ENCODE results near the gene ATG16L2. TPM values are rescaled to one million over a fixed set of nuclear protein-coding genes. Genes with fewer than 3 reads are reported as not detected.
A peak's percentile ranks its signal among the peaks of the same experiment; 100 is the strongest.

Gene ATG16L2
- total and polyA plus RNA-seq, 10 of the 15 experiments (the other 5 are each of a cell fraction or from before 2014, with no cell fraction given) = 1.9 to 67.7 (median 30.4) TPM

DNA sequence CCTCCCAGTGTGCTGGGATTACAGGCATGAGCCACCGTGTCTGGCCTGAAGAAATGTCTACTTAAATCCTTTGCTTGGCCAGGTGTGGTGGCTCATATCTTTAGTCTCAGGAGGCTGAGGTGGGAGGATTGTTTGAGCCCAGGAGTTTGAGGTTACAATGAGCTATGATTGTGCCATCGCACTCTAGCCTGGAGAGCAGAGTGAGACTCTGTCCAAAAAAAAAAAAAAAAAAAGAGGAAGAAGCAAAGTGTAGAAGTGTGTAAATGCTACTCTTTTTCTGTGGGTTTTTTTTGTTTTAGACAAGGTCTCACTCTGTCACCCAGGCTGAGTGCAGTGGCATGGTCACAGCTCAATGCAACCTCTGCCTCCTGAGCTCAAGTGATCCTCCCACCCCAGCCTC, 6.4 kb upstream of the ATG16L2 start:
- Histone ChIP-seq H3K27me3 (replicated peaks in 1 of 2; ENCODE audit: control insufficient read depth in 2 of 2, insufficient read depth in 2 of 2, low read length in 1 of 2) (no peaks in the 10 kb centered on the region), H3K79me2 (ENCODE audit: control insufficient read depth, insufficient read depth, low read length) (peaks cover 20% of the 10 kb centered on the region), H3K36me3 (ENCODE audit: control insufficient read depth in 2 of 2, insufficient read depth in 2 of 2, low read length in 1 of 2) (peaks cover 0 to 2% of the 10 kb centered on the region in 2 experiments; a peak in 1 of 4 replicates), H3K4me2 (ENCODE audit: control insufficient read depth, insufficient read depth) (no peak overlapping the region), H4K20me1 (ENCODE audit: control insufficient read depth, insufficient read depth) (no peaks in the 10 kb centered on the region), H3K4me3 (no peak overlapping the region), H3K9ac (ENCODE audit: control insufficient read depth, insufficient read depth, low read length) (no peak overlapping the region), H3K4me1 (ENCODE audit: control insufficient read depth, insufficient read depth, low read length) (peaks cover 9% of the 10 kb centered on the region), H3K27ac (ENCODE audit: control insufficient read depth, insufficient read depth) (no peak overlapping the region), H2AFZ (ENCODE audit: control insufficient read depth, low read depth, low read length) (no peak overlapping the region), H3K9me3 (replicated peaks; ENCODE audit: control insufficient read depth, insufficient read depth, low read length) (no peaks in the 10 kb centered on the region)
- ChIA-PET RAD21 (ENCODE audit: unreplicated experiment) (interaction anchor here (0.6 to 1.5 kb wide), 6 partner anchors 8 to 481 kb away, joined by 4 to 5 read pairs (median 4); partner anchors contain the start of gene STARD10), CTCF (interaction anchor here (0.7 to 1.4 kb wide), 7 partner anchors 11 to 132 kb away, joined by 3 to 7 read pairs (median 3); partner anchors contain the start of gene STARD10), SMC1A (ENCODE audit: uncharacterized antibody, unreplicated experiment) (interaction anchor here (0.9 to 1.5 kb wide), 4 partner anchors 10 to 71 kb away, joined by 3 to 5 read pairs (median 4); partner anchors contain the start of gene STARD10), POLR2A (interaction anchor here (0.6 to 1.4 kb wide), 5 partner anchors 10 to 379 kb away, joined by 3 to 4 read pairs (median 3); no protein-coding TSS in a partner anchor)
- in situ Hi-C loops (cut with MboI) = no loop called here
- intact Hi-C loops (cut with micrococcal nuclease; ENCODE audit: unreplicated experiment) = no loop called here
- no TSS peak for BruUV-seq (replicated peaks)
- TF ChIP-seq RB1 (IDR thresholded peaks at IDR 0.05; ENCODE audit: borderline replicate concordance) (no peak), POLR2AphosphoS5 (IDR thresholded peaks at IDR 0.05; ENCODE audit: low read length) (no peak), ZNF384 (IDR thresholded peaks at IDR 0.05; ENCODE audit: borderline replicate concordance, low read depth, low read length) (peak; percentile 58; the same call in 1 of the 2 replicates)
- FAIRE-seq (no peak), DNase-seq (ENCODE audit: low read depth, low spot score) (no peak), ATAC-seq (peak; percentile 44)
- WGBS (ENCODE audit: insufficient coverage, insufficient replicate concordance, low lambda C conversion rate, missing lambda C conversion rate) = 6% methylated on average over 1 of the region's 2 CpGs

DNA sequence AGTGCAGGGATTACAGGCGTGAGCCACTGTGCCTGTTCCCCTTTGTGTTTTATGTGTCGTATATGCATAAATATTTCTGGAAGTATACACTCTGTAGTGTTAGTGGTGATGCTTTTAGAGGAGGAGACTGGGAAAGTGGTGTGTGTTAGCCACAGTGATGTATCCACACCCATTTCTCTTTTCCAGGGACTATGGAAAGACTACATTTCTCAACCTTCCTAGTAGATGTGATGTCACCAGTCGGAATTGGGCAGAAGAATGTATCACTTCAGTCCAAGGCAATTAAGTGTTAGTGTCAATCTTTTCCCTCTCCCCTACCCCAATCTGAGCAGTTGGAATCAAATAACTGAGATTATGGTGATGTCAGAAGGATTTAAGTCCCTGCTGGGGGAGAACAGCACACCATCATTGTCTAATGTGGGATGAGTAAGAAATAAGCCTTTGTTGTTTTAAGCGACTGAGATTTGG, 5.8 kb upstream of the ATG16L2 start:
- Histone ChIP-seq H3K9ac (ENCODE audit: control insufficient read depth, insufficient read depth, low read length) (no peak overlapping the region), H3K4me1 (ENCODE audit: control insufficient read depth, insufficient read depth, low read length) (peaks cover 9% of the 10 kb centered on the region), H3K4me2 (ENCODE audit: control insufficient read depth, insufficient read depth) (no peak overlapping the region), H3K27me3 (replicated peaks in 1 of 2; ENCODE audit: control insufficient read depth in 2 of 2, insufficient read depth in 2 of 2, low read length in 1 of 2) (no peaks in the 10 kb centered on the region), H3K27ac (ENCODE audit: control insufficient read depth, insufficient read depth) (no peak overlapping the region), H3K4me3 (no peak overlapping the region), H2AFZ (ENCODE audit: control insufficient read depth, low read depth, low read length) (no peak overlapping the region), H4K20me1 (ENCODE audit: control insufficient read depth, insufficient read depth) (no peaks in the 10 kb centered on the region), H3K36me3 (ENCODE audit: control insufficient read depth in 2 of 2, insufficient read depth in 2 of 2, low read length in 1 of 2) (peaks cover 0 to 2% of the 10 kb centered on the region in 2 experiments; a peak in 1 of 4 replicates), H3K9me3 (replicated peaks; ENCODE audit: control insufficient read depth, insufficient read depth, low read length) (no peaks in the 10 kb centered on the region), H3K79me2 (ENCODE audit: control insufficient read depth, insufficient read depth, low read length) (peaks cover 25% of the 10 kb centered on the region)
- ChIA-PET RAD21 (ENCODE audit: unreplicated experiment) (interaction anchor here (1.2 to 1.5 kb wide), 3 partner anchors 8 to 369 kb away, joined by 4 to 5 read pairs (median 4); no protein-coding TSS in a partner anchor), CTCF (interaction anchor here (0.6 to 1.4 kb wide), 5 partner anchors 12 to 481 kb away, joined by 3 to 7 read pairs (median 6); partner anchors contain the start of gene STARD10), POLR2A (interaction anchor here (1.4 kb wide), 1 partner anchor 10 kb away, joined by 3 read pairs; no protein-coding TSS in a partner anchor), SMC1A (ENCODE audit: uncharacterized antibody, unreplicated experiment) (interaction anchor here (0.9 to 1.5 kb wide), 3 partner anchors 11 to 140 kb away, joined by 3 to 5 read pairs (median 3); no protein-coding TSS in a partner anchor)
- DNase-seq (ENCODE audit: low read depth, low spot score) (no peak), FAIRE-seq (no peak), ATAC-seq (no peak)
- in situ Hi-C loops (cut with MboI) = no loop called here
- intact Hi-C loops (cut with micrococcal nuclease; ENCODE audit: unreplicated experiment) = no loop called here
- no TSS peak for BruUV-seq (replicated peaks)
- WGBS (ENCODE audit: insufficient coverage, insufficient replicate concordance, low lambda C conversion rate, missing lambda C conversion rate) = 98% methylated on average over 4 of the region's 4 CpGs
- TF ChIP-seq HDAC6 (IDR thresholded peaks at IDR 0.05; ENCODE audit: unreplicated experiment) (no peak), NR2F1 (conservative IDR thresholded peaks at IDR 0.05) (no peak), NR2C2 (IDR thresholded peaks at IDR 0.05; ENCODE audit: borderline replicate concordance, control insufficient read depth, insufficient read length, low read depth) (no peak), POU2F2 (IDR thresholded peaks at IDR 0.05; ENCODE audit: borderline replicate concordance, low read depth, low read length) (no peak), IKZF1 (conservative IDR thresholded peaks at IDR 0.05) (no peak), ESRRA (IDR thresholded peaks at IDR 0.05; ENCODE audit: low read length) (no peak), EGR1 (IDR thresholded peaks at IDR 0.05; ENCODE audit: borderline replicate concordance in 1 of 2, low read depth in 2 of 2, low read length in 2 of 2) (no peak)
- TF ChIP-seq, protein P1, sequence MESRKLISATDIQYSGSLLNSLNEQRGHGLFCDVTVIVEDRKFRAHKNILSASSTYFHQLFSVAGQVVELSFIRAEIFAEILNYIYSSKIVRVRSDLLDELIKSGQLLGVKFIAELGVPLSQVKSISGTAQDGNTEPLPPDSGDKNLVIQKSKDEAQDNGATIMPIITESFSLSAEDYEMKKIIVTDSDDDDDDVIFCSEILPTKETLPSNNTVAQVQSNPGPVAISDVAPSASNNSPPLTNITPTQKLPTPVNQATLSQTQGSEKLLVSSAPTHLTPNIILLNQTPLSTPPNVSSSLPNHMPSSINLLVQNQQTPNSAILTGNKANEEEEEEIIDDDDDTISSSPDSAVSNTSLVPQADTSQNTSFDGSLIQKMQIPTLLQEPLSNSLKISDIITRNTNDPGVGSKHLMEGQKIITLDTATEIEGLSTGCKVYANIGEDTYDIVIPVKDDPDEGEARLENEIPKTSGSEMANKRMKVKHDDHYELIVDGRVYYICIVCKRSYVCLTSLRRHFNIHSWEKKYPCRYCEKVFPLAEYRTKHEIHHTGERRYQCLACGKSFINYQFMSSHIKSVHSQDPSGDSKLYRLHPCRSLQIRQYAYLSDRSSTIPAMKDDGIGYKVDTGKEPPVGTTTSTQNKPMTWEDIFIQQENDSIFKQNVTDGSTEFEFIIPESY (IDR thresholded peaks at IDR 0.05) = no peak
- TF ChIP-seq, protein P2, sequence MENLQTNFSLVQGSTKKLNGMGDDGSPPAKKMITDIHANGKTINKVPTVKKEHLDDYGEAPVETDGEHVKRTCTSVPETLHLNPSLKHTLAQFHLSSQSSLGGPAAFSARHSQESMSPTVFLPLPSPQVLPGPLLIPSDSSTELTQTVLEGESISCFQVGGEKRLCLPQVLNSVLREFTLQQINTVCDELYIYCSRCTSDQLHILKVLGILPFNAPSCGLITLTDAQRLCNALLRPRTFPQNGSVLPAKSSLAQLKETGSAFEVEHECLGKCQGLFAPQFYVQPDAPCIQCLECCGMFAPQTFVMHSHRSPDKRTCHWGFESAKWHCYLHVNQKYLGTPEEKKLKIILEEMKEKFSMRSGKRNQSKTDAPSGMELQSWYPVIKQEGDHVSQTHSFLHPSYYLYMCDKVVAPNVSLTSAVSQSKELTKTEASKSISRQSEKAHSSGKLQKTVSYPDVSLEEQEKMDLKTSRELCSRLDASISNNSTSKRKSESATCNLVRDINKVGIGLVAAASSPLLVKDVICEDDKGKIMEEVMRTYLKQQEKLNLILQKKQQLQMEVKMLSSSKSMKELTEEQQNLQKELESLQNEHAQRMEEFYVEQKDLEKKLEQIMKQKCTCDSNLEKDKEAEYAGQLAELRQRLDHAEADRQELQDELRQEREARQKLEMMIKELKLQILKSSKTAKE (IDR thresholded peaks at IDR 0.05; ENCODE audit: low read depth, poor library complexity, severe bottlenecking) = no peak
